Measurements from ENCODE around the gene FAM222B.
"Not testable (repeated sequence)": the region's sequence is repeated elsewhere in the genome, so short reads cannot be mapped to it uniquely, and the experiment has no call there.

Gene FAM222B

DNA sequence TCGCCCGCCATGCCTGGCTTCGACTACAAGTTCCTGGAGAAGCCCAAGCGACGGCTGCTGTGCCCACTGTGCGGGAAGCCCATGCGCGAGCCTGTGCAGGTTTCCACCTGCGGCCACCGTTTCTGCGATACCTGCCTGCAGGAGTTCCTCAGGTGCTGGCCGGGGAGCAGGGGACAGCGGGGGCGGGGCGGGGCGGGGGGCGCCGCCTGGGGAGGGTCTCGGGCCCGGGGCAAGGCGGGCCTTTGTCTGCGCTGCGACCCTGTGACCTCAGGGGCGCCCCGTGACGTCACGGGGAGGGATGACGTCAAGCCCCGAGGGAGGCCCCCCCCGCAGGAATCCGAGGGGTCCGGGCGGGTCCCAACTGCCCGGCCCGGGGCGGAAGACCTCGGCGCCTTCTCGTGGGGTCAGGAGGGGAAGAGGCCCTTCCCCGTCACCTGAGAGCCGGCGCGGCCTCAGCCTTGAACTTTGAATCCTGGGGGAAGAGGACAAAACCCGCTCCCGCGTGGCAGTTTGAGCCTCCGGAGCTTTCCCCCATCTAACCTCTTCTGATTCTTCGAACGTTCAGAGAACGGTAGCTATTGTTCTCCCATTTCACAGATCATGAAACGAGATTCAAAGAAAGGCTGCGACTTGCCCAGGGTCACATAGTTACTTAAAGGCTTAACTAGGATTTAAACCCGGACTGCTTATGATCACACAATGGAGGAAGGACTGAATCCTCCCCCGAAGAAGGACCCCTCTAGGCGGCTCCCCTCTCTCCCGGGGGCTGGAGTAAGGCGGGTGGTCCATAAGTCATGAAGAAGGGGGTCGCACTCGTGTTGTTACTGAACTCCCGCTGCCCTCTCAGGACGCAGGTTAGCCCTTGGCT, 98.3 kb downstream of the FAM222B start:
- Histone ChIP-seq H3K36me3 (ENCODE audit: control insufficient read depth, insufficient read depth, low read length) (peaks cover 45% of the 10 kb centered on the region), H3K27ac (ENCODE audit: low read depth, low read length) (peak overlapping the region; percentile 100), H3K4me3 (ENCODE audit: low read depth, low read length) (peak overlapping the region; percentile 95), H3K9me3 (ENCODE audit: control insufficient read depth, insufficient read depth, low read length) (no peaks in the 10 kb centered on the region), H3K9ac (ENCODE audit: low read depth, low read length) (peak overlapping the region; percentile 96), H3K27me3 (ENCODE audit: control insufficient read depth, insufficient read depth, low read length) (no peaks in the 10 kb centered on the region), H3K4me1 (ENCODE audit: control insufficient read depth, insufficient read depth, low read length) (peaks cover 18% of the 10 kb centered on the region)

DNA sequence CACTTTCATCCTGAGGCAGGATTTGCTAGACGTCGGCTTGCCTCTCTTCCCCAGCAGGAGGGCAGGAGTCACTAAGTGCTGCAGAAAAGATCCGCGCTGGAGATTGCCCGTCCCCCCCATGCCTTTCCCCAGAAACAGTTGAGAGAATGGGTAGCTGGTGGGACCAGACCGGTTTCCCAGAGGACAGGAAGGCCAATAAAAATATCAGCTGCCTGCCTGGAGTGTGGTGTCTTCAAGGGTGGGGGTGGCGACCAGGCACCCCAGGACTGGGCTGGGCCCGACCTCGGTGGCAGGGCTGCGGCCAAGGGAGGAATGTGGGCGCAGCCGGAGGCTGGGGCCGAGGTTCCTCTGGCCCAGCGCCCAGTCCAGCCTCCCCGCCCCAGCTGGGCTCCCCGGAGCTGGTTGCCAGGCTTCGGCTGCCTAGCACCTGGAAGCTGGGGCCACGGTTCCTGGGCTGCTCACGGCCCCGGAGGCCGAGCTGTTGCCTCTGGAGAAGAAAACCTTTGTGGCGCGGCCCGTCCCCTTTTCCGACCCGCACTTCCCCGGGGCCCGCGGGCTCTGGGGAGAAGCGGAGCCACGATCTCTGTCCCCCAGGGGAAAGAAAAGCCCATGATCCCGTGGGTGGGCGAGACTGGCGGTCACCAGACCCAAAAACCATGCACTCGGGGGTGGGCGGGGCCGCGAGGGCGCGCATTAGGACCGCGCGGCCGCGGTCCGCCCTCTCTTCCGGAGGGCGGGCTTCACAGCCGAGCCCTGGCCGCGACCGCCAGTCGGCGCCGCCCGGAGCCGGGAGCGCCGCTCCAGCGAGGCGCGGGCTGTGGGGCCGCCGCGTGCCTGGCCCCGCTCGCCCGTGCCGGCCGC, 99.1 kb downstream of the FAM222B start, which contains the start of gene TRAF4:
TSS of gene TRAF4 (plus strand) at position 769 of the 861 bp plus-strand sequence. CDS start 102 bp downstream, outside the sequence.
- Histone ChIP-seq H3K9me3 (ENCODE audit: control insufficient read depth, insufficient read depth, low read length) (no peaks in the 10 kb centered on the region), H3K9ac (ENCODE audit: low read depth, low read length) (peak within 1 kb of the TSS; percentile 96), H3K27ac (ENCODE audit: low read depth, low read length) (peak within 1 kb of the TSS; percentile 100), H3K36me3 (ENCODE audit: control insufficient read depth, insufficient read depth, low read length) (peaks cover 45% of the 10 kb centered on the region), H3K4me1 (ENCODE audit: control insufficient read depth, insufficient read depth, low read length) (peaks cover 18% of the 10 kb centered on the region), H3K4me3 (ENCODE audit: low read depth, low read length) (peak within 1 kb of the TSS; percentile 95), H3K27me3 (ENCODE audit: control insufficient read depth, insufficient read depth, low read length) (no peaks in the 10 kb centered on the region)

DNA sequence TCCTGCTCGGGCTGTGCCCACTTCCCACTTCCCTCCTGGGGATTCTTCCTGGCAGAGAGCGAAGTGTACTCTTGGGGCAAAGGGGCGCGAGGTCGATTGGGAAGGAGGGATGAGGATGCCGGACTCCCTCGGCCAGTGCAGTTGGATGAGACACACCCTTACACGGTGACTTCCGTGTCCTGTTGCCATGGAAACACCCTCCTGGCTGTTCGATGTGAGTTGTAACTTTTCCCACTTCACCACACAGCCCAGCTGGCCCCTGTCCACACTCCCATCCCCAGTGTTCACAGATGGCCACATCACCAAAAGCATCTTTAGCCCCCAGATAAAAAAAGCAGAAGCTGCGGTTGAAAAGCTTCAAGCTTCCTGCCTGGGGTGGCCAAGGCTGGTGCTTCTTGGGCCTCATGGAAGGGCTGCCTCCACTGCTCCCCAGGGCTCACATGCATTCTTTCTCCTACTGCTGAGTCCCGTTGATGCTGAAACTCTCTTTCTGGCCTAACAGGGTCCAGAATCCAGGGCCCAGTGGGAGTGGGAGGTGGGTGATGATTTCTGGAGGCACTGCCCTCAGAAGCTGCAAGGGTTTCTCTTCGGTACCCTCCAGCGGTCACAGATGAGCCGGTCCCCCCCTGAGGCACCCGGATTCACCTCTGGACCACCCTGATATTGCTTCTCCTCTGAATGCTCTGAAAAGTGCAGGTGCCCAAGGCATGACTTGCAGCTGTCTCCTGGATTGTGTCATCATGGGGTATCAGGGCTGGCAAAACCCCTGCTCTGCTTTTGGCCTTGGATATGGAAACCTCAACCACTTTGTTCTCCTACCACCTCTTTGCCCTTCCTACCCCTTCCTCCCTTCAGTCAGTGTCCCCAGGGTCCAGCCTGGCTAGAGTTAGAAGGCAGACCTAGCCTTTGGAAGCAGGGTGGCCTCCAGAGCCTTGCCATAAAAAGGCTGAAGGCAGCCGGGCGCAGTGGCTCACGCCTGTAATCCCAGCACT, 100.9 kb downstream of the FAM222B start:
- Histone ChIP-seq H3K4me3 (ENCODE audit: low read depth, low read length) (no peak overlapping the region), H3K4me1 (ENCODE audit: control insufficient read depth, insufficient read depth, low read length) (peaks cover 9% of the 10 kb centered on the region), H3K27ac (ENCODE audit: low read depth, low read length) (no peak overlapping the region), H3K36me3 (ENCODE audit: control insufficient read depth, insufficient read depth, low read length) (peaks cover 37% of the 10 kb centered on the region), H3K9ac (ENCODE audit: low read depth, low read length) (no peak overlapping the region), H3K27me3 (ENCODE audit: control insufficient read depth, insufficient read depth, low read length) (no peaks in the 10 kb centered on the region), H3K9me3 (ENCODE audit: control insufficient read depth, insufficient read depth, low read length) (no peaks in the 10 kb centered on the region)

DNA sequence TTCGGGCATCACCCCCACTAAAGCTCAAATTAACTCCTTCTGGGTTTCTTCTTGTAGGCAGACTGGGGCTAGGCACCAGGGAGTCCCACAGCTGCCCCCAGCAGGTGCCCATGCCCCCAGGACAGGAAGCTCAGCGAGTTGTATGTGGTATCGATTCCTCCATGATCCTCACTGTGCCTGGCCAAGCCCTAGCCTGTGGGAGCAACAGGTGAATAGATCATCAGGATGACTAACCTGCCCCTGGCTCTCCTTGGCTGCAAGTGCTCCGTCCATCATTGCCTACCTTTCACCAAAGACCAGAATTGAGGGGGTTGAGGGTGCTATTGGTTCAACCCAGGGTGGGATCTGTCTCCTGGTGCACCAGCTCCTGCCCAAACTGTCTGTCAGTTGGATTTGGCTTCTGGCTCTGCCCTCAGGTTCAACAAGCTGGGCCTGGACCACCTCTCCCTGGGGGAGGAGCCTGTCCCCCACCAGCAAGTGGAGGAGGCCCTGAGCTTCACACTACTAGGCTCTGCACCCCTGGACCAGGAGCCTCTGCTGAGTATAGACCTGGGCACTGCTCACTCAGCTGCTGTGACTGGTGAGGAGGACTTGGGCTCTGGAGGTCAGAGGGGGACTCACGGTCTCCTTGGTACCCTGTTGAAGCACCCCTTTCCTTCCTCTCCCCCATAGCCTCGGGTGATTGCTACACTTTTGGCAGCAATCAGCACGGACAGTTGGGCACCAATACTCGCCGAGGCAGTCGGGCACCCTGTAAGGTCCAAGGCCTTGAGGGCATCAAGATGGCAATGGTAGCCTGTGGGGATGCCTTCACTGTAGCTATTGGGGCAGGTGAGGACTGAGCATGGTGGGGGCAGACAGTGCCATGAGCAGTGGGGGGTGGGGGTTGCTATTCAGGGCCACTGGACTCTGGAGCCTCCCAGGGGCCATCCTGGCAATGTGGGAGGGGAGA, 101.9 kb downstream of the FAM222B start:
- H3K9ac ChIP-seq (ENCODE audit: low read depth, low read length): no peak overlapping the region

DNA sequence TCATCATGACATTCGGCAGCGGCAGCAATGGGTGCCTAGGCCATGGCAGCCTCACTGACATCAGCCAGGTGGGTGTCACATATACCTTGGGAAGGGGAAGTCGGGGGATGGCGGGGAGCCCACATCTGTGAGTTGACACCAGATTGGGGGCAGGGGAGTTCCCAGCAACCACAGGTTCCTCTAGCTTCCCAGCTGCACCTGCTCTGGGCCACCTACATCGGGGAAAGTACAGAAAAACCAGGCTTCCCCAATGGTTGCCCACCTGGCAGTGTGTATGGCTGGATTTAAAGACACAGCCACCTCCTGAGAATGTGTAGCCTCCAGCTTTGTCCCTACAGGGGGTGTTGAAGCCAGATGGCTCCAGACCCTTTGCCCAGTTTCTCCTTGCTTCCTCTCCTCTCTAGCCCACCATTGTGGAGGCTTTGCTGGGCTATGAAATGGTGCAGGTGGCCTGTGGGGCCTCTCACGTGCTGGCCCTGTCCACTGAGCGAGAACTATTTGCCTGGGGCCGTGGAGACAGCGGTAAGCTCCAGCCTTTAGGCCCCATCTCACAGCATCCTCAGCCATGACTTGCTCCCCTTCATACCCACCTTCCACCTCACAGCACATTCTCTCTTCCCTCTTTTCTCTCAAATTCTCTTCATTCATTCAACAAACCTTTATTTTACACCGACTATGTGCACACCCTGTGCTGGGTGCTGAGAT, 103.8 kb downstream of the FAM222B start:
- Histone ChIP-seq H3K36me3 (ENCODE audit: control insufficient read depth, insufficient read depth, low read length) (peaks cover 40% of the 10 kb centered on the region), H3K4me1 (ENCODE audit: control insufficient read depth, insufficient read depth, low read length) (no peaks in the 10 kb centered on the region), H3K27ac (ENCODE audit: low read depth, low read length) (no peak overlapping the region), H3K27me3 (ENCODE audit: control insufficient read depth, insufficient read depth, low read length) (no peaks in the 10 kb centered on the region), H3K9ac (ENCODE audit: low read depth, low read length) (no peak overlapping the region), H3K4me3 (ENCODE audit: low read depth, low read length) (no peak overlapping the region), H3K9me3 (ENCODE audit: control insufficient read depth, insufficient read depth, low read length) (no peaks in the 10 kb centered on the region)

More for the DNA sequence above, 101.9 kb downstream of the FAM222B start:
- Histone ChIP-seq H3K36me3 (ENCODE audit: control insufficient read depth, insufficient read depth, low read length) (peaks cover 30% of the 10 kb centered on the region), H3K4me1 (ENCODE audit: control insufficient read depth, insufficient read depth, low read length) (no peaks in the 10 kb centered on the region), H3K27ac (ENCODE audit: low read depth, low read length) (no peak overlapping the region), H3K4me3 (ENCODE audit: low read depth, low read length) (no peak overlapping the region), H3K27me3 (ENCODE audit: control insufficient read depth, insufficient read depth, low read length) (no peaks in the 10 kb centered on the region), H3K9me3 (ENCODE audit: control insufficient read depth, insufficient read depth, low read length) (no peaks in the 10 kb centered on the region)

DNA sequence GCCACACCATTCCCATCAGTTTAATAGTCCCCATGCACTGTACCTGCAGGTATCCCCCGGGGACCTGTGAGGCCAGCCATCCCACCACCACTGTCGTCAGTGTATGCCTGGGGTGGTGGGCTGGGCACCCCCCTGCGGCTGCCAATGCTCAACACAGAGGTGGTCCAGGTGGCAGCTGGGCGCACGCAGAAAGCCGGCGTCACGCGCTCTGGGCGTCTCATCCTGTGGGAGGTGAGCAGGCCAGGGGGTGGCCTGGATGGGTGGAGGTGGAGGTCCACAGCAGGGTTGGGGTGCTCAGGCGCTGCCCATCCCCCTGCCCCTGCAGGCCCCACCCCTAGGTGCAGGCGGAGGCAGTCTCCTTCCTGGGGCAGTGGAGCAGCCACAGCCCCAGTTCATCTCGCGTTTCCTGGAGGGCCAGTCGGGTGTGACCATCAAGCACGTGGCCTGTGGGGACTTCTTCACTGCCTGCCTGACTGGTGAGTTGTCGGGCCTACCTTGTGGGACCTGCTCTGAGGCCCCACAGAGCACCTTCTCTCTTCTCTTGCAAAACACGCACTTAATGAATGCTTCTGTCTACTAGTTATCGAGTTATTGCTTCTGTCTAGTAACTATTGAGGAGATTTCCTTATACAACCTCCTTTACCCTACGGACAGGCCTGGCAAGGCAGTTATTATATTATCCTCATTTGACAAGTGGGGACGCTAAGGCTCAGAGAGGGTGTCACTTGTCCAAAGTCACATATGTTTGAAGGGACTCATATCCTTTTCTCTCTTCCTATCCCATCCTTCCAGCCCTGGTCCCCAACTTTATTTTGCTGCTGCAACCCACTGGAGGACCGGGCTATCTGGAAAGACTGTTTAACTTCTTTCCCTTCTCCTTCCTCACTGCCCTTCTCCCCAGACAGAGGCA, 104.6 kb downstream of the FAM222B start:
- Histone ChIP-seq H3K4me3 (ENCODE audit: low read depth, low read length) (no peak overlapping the region), H3K9ac (ENCODE audit: low read depth, low read length) (no peak overlapping the region), H3K27ac (ENCODE audit: low read depth, low read length) (no peak overlapping the region)

DNA sequence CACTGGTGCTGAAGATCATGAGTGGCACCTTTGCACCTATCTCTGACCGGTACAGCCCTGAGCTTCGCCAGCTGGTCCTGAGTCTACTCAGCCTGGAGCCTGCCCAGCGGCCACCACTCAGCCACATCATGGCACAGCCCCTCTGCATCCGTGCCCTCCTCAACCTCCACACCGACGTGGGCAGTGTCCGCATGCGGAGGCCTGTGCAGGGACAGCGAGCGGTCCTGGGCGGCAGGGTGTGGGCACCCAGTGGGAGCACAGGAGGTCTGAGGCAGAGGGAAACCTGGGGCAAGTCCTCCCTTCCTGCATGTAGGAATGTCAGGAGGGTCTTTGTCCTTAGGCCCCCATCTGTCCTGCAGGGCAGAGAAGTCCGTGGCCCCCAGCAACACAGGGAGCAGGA, 105.3 kb downstream of the FAM222B start:
- Histone ChIP-seq H3K9me3 (ENCODE audit: control insufficient read depth, insufficient read depth, low read length) (no peaks in the 10 kb centered on the region), H3K27me3 (ENCODE audit: control insufficient read depth, insufficient read depth, low read length) (no peaks in the 10 kb centered on the region), H3K9ac (ENCODE audit: low read depth, low read length) (no peak overlapping the region), H3K36me3 (ENCODE audit: control insufficient read depth, insufficient read depth, low read length) (peaks cover 43% of the 10 kb centered on the region), H3K4me3 (ENCODE audit: low read depth, low read length) (no peak overlapping the region), H3K4me1 (ENCODE audit: control insufficient read depth, insufficient read depth, low read length) (no peaks in the 10 kb centered on the region), H3K27ac (ENCODE audit: low read depth, low read length) (no peak overlapping the region)

More for the DNA sequence above, 104.6 kb downstream of the FAM222B start:
- Histone ChIP-seq H3K4me1 (ENCODE audit: control insufficient read depth, insufficient read depth, low read length) (no peaks in the 10 kb centered on the region), H3K27me3 (ENCODE audit: control insufficient read depth, insufficient read depth, low read length) (no peaks in the 10 kb centered on the region), H3K9me3 (ENCODE audit: control insufficient read depth, insufficient read depth, low read length) (no peaks in the 10 kb centered on the region), H3K36me3 (ENCODE audit: control insufficient read depth, insufficient read depth, low read length) (peaks cover 43% of the 10 kb centered on the region)

DNA sequence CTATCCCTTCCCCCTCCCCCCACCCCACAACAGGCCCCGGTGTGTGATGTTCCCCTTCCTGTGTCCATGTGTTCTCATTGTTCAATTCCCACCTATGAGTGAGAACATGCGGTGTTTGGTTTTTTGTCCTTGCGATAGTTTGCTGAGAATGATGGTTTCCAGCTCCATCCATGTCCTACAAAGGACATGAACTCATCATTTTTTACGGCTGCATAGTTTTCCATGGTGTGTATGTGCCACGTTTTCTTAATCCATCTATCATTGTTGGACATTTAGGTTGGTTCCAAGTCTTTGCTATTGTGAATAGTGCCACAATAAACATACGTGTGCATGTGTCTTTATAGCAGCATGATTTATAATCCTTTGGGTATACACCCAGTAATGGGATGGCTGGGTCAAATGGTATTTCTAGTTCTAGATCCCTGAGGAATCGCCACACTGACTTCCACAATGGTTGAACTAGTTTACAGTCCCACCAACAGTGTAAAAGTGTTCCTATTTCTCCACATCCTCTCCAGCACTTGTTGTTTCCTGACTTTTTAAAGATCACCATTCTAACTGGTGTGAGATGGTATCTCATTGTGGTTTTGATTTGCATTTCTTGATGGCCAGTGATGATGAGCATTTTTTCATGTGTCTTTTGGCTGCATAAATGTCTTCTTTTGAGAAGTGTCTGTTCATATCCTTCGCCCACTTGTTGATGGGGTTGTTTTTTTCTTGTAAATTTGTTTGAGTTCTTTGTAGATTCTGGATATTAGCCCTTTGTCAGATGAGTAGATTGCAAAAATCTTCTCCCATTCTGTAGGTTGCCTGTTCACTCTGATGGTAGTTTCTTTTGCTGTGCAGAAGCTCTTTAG, 106.4 kb downstream of the FAM222B start:
- H3K27ac ChIP-seq (ENCODE audit: low read depth, low read length); H3K9me3 ChIP-seq (ENCODE audit: control insufficient read depth, insufficient read depth, low read length); H3K27me3 ChIP-seq (ENCODE audit: control insufficient read depth, insufficient read depth, low read length); H3K9ac ChIP-seq (ENCODE audit: low read depth, low read length); H3K4me1 ChIP-seq (ENCODE audit: control insufficient read depth, insufficient read depth, low read length); H3K4me3 ChIP-seq (ENCODE audit: low read depth, low read length): not testable (repeated sequence)
- H3K36me3 ChIP-seq (ENCODE audit: control insufficient read depth, insufficient read depth, low read length): peaks cover 38% of the 10 kb centered on the region

Data from HUES48 (cell line).